Mesothelial cell of epicardium (in vitro differentiated cells): Measurements from ENCODE around the gene LYVE1. TPM values are rescaled to one million over a fixed set of nuclear protein-coding genes. Genes with fewer than 3 reads are reported as not detected.
A peak's percentile ranks its signal among the peaks of the same experiment; 100 is the strongest.

Experiments used
- DNase-seq, 2 experiments: peaks; one replicate each; pipeline ENCODE4 v3.0.0; 2021; ENCODE audit warnings: low spot score in 2 of 2; ENCODE audit not compliant: unreplicated experiment in 2 of 2
- H3K27ac Mint-ChIP-seq: 2 replicates; pipeline ENCODE4 v1.8.0; 2021; ENCODE audit warnings: mixed read lengths
- H3K27me3 Mint-ChIP-seq: 2 replicates; pipeline ENCODE4 v1.8.0; 2021; ENCODE audit warnings: low read depth, mixed read lengths
- H3K36me3 Mint-ChIP-seq: 2 replicates; pipeline ENCODE4 v1.8.0; 2021; ENCODE audit warnings: mixed read lengths
- H3K4me1 Mint-ChIP-seq: 2 replicates; pipeline ENCODE4 v1.8.0; 2021; ENCODE audit warnings: mixed read lengths
- H3K4me3 Mint-ChIP-seq: 2 replicates; pipeline ENCODE4 v1.8.0; 2021; ENCODE audit warnings: mild to moderate bottlenecking, moderate library complexity, mixed read lengths
- H3K9me3 Mint-ChIP-seq: 2 replicates; pipeline ENCODE4 v1.8.0; 2021; ENCODE audit warnings: mixed read lengths
- total RNA-seq: library from RNA; stranded (reverse); gene quantifications from 3 replicates; pipeline ENCODE4 v1.2.1, GENCODE V29; 2021
- TF ChIP-seq, protein P1 (sequence below): fragments of 200-600 bp; sonication (generic); IDR thresholded peaks from one replicate; pipeline ENCODE4 v1.5.0; 2021; ENCODE audit warnings: antibody characterized with exemption; ENCODE audit not compliant: unreplicated experiment

Gene LYVE1
- total RNA-seq, 1 donor from 2014 or later = 0.13 TPM

DNA sequence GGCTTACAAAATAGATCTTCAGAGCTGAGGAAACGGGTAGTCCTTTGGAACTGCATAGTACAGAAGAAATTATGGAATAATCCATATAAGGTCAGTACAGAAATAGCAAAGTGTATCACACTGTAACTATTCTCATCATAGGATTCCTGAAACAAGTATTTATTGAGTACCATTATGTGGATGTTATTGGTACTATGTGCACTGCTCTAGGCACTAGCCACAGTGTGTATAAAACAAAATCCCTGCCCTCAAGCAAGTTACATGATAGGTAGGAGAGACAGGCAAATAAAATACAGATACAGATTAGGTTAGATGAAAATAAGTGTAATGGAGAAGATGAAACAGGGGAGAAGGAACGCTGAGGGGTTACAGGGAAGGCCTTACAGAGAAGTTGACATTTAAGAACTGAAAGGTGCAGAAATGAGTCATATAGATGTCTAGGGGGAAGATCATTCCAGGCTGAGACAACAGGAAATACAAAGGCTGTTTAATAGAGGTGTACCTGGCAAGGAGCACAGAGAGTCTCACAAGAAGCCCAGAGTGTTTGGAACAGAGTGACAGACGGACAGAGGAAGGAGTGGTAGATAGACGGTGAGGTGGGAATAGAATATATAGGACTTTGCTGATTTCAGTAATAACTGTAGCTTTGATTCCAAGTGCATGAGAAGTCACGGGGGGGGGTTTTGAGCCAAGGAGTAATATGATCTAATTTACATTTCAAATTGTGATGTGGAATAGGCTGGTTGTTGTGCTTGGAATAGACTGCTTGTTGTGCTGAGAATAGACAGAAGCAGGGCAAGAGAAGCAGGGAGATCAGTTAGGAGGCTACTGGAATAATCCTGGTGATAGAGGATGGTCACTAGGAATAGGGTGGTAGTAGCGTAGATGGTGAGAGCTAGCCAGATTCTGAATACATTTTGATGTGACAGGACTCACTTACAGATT, 41.2 kb downstream of the LYVE1 start:
- Mint-ChIP-seq H3K36me3 (peaks cover 43% of the 10 kb centered on the region), H3K9me3 (no peaks in the 10 kb centered on the region), H3K4me1 (peaks cover 5% of the 10 kb centered on the region), H3K27me3 (no peaks in the 10 kb centered on the region), H3K4me3 (no peak overlapping the region), H3K27ac (peak overlapping the region; percentile 31)
- TF ChIP-seq, protein P1, sequence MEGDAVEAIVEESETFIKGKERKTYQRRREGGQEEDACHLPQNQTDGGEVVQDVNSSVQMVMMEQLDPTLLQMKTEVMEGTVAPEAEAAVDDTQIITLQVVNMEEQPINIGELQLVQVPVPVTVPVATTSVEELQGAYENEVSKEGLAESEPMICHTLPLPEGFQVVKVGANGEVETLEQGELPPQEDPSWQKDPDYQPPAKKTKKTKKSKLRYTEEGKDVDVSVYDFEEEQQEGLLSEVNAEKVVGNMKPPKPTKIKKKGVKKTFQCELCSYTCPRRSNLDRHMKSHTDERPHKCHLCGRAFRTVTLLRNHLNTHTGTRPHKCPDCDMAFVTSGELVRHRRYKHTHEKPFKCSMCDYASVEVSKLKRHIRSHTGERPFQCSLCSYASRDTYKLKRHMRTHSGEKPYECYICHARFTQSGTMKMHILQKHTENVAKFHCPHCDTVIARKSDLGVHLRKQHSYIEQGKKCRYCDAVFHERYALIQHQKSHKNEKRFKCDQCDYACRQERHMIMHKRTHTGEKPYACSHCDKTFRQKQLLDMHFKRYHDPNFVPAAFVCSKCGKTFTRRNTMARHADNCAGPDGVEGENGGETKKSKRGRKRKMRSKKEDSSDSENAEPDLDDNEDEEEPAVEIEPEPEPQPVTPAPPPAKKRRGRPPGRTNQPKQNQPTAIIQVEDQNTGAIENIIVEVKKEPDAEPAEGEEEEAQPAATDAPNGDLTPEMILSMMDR = no peak
- no peak for DNase-seq

DNA sequence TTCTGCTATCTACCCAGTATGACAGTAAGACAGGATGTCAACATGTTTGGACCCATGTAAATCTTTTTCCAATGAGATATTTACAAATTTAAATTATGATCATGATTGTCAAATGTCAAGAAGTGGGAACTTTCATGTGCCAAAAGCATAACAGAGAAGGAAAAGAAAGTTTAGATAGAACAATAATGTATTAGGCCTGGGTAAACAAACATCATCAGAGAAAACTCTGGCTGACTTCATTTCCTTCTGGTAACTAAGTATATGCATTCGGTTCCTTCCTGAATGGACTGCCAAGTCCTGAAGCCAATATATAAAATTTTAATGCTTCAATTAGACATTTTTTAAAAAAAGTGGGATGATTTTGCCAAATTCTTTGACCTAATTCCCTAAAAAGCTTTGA, 44.0 kb downstream of the LYVE1 start:
- Mint-ChIP-seq H3K36me3 (peaks cover 37% of the 10 kb centered on the region), H3K27me3 (no peaks in the 10 kb centered on the region), H3K4me3 (no peak overlapping the region), H3K9me3 (no peaks in the 10 kb centered on the region), H3K4me1 (peaks cover 5% of the 10 kb centered on the region), H3K27ac (no peak overlapping the region)
- DNase-seq = no peak
- TF ChIP-seq, protein P1 = no peak

DNA sequence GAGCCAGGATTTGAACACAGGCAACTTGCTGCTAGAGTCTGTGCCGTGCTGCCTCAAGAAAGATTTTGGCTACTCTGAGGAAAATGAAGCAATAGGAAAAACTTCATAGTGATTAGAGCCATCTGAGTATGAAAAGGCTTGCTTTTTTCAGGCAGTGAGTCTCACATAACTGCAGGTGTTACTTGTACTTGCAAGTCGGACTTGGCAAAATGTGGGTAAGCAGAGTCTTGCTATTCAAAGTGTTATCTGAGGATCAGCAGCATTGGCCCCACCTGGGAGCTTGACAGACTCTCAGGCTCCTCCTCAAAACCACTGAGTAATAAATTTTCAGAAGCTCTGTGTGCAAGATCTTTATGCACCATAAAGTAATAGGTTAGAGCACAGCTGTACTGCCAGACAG, 45.5 kb downstream of the LYVE1 start:
- no peaks in the 10 kb centered on the region for H3K9me3 Mint-ChIP-seq
- TF ChIP-seq, protein P1 = no peak
- H3K27ac Mint-ChIP-seq = no peak overlapping the region
- H3K4me1 Mint-ChIP-seq = peaks cover 5% of the 10 kb centered on the region
- peaks cover 31% of the 10 kb centered on the region for H3K36me3 Mint-ChIP-seq
- no peak for DNase-seq
- no peak overlapping the region for H3K4me3 Mint-ChIP-seq
- H3K27me3 Mint-ChIP-seq = no peaks in the 10 kb centered on the region

DNA sequence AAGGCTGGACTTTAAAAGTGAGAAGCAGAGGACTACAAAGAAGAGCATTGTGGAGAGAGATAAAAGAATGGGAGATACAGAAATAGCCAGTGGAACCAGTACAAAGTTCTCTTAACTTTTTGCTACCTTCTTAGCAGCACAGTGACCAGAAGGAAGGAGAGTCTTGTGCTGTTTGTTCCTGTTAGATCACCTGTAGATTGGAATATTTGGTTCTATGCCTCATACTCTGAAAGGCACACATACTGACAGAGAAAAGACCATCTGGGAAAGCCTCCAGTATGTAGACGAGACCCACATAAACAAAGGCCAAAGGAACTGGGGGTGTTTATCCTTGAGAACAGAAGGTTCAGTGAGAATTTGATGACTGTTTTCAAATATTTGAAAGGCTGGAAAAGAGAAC, 46.2 kb downstream of the LYVE1 start:
- TF ChIP-seq, protein P1 = no peak
- no peaks in the 10 kb centered on the region for H3K9me3 Mint-ChIP-seq
- H3K27ac Mint-ChIP-seq = no peak overlapping the region
- DNase-seq = no peak
- H3K4me3 Mint-ChIP-seq = no peak overlapping the region
- peaks cover 30% of the 10 kb centered on the region for H3K36me3 Mint-ChIP-seq
- peaks cover under 1% of the 10 kb centered on the region for H3K4me1 Mint-ChIP-seq
- no peaks in the 10 kb centered on the region for H3K27me3 Mint-ChIP-seq

DNA sequence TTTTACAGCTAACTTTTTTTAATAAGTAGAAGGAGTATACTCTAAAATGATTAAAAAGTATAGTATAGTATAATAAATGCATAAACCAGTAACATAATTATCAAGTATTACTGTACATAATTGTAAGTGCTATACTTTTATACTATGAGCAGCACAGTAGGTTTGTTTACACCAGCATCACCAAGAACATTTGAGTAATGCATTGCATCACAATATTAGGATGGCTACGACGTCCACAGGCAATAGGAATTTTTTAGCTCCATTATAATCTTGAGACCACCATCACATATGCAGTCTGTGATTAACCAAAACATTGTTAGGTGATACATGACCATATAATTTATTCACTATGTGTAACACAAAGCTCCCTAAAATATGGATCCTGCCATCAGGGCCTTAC, 47.9 kb downstream of the LYVE1 start:
- TF ChIP-seq, protein P1 = no peak
- Mint-ChIP-seq H3K36me3 (peaks cover 23% of the 10 kb centered on the region), H3K4me3 (no peak overlapping the region)

More for the DNA sequence above, 47.9 kb downstream of the LYVE1 start:
- DNase-seq = no peak
- H3K4me1 Mint-ChIP-seq = no peaks in the 10 kb centered on the region
- no peaks in the 10 kb centered on the region for H3K9me3 Mint-ChIP-seq
- no peak overlapping the region for H3K27ac Mint-ChIP-seq
- H3K27me3 Mint-ChIP-seq = no peaks in the 10 kb centered on the region
